Stimulated activated CD4-positive, alpha-beta T cell treated with anti-CD3 and anti-CD28 coated beads, Interleukin-2, amount 100 ng/mL, for 4 hours (primary cell): ENCODE data around the gene SUSD3.

Experiments
- DNase-seq: peaks from one replicate; pipeline ENCODE4 v3.0.0-alpha.2; 2020; ENCODE audit warnings: low read depth

SUSD3 gene

DNA sequence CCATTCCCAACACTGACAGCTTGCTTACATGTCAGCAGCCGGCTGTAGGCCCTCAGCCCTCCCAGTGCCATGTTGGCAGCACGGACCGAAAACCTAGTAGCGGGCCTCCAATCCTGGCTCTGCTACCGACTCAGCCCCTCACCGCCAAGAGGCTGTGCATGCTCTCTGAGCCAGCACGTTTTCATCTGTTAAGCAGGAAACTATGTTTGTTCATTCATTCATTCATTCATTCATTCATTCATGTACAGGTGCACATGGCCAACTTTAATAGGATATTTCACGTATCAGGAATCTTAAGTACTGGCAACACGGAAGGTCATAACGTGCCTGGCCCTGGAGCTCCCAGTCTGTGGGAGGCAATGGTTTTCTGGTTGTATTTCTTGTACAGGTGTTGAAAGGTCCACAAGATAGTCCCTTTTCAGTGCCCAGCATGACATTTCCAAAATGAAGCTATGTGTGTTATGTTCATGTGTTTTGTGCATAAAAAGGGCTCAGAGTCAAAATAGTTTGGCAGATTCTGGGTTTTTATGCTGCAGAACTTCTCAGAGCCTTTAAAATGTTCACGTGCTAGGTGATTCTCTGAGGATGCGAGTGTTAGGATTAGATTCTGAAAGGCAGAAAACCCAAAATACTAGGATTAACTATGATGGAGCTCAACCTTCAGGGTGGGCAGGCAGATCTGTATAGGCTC lies 17.7 kb downstream of the SUSD3 start:
- DNase-seq, result no peak

DNA sequence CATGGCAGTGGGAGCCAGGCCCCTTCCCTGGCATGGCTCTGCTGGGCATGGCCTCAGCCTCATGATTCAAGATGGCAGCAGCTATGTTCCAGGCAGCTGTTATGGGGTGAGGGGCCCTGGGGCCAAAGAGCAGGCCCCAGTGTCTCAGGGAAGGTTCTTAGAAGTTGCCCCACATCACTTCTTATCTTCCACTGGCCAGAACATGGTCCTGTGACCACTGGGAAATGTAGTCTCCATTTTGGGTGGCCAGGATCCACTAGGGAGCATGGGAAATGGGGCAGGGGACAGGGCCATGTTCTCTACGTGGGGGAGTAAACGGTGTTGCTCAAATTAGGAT lies 18.3 kb downstream of the SUSD3 start:
- no peak for DNase-seq

GRCh38 chr9:93077367-93077766 lies 18.9 kb downstream of the SUSD3 start:
- no peak for DNase-seq

DNA sequence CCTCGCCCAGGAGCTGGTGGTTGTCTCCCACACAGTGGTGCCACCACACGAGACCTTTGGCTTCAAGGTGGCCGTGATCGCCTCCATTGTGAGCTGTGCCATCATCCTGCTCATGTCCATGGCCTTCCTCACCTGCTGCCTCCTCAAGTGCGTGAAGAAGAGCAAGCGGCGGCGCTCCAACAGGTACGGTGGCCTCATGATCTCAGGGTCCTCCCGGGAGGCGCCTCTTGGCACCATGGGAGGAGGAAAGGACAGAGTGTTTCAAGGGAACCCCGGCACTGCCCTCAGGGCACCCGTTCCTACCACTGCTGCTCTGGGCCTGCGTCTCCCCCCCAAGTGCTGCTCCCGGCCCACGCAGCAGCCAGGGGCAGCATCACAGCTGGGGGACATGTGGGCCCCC lies 19.3 kb downstream of the SUSD3 start:
- DNase-seq, result no peak

GRCh38 chr9:93079371-93079770 lies 20.9 kb downstream of the SUSD3 start:
- no peak for DNase-seq

- no peak for DNase-seq
These were observed 21.9 kb downstream of the SUSD3 start for GRCh38 chr9:93080406-93080805.

GRCh38 chr9:93081081-93081529 lies 22.6 kb downstream of the SUSD3 start:
- DNase-seq, result no peak

DNA sequence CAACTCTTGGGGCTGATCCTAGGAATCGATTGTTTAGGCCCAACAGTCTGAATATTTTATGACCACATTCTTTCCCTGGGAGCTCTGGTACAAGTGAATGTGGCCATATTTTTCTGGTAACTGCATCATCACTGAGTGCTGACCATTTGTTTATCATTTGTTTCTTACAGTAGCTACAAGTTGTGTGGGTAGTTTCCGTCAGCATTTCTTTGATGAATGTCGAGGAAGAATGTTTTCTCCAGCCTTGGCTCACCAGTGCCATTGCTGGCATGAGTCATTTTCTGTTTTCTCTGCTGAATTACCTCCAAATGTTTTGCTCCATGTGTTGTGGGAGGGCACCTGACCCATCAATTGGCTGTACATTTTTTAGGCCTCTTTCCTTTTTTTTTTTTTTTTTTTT lies 23.4 kb downstream of the SUSD3 start:
- DNase-seq, result no peak

DNA sequence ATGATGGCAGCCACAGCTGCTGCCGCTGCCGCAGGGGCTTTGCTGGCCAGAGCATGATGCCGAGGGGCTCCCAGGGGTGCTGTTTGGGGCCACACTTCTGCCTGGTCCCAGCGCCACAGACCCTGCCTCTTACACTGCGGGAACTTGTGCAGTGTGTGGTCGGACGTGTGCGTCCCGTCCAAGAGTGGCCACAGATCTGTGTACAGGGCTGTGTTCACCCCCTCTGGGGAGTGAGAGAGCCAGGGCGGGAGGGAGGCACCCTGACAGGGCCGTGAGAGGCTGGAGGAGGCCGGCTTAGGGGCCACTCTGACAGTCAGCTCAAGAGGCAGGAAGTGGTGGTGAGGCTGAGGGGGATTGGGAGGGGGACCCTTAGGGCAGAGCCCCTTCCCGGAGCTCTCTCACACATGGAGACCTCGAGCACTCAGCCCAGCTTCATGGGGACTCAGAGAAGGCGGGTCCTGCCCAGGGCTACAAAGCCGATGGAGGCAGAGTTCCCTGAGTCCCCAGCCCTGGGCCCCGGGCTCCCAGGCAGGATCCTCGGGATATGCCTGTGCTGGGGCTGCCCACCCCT lies 24.4 kb downstream of the SUSD3 start:
- DNase-seq, result no peak

- no peak for DNase-seq
These were observed 25.3 kb downstream of the SUSD3 start for GRCh38 chr9:93083592-93084470.

- no peak for DNase-seq
These were observed 26.0 kb downstream of the SUSD3 start for GRCh38 chr9:93084471-93084881.

DNA sequence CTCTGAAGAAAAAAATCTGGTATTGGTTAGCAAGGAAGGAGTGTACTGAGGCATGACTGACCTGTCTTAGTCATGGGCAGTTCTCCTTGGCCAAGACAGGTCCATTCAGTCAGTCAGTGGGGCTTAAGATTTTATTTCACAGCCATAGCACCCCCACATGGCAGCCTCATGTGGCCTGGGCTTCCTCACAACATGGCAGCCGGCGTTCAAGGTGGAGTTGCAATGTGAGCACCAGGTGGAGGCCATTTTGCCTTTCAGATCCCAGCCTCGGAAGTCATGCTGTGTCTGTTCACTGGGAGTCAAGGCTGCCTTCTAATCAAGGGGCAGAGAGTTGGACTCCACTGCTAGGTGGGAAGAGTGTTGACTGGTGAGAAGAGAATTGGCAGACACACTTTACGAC lies 27.2 kb downstream of the SUSD3 start:
- DNase-seq, result no peak

- no peak for DNase-seq
These were observed 28.1 kb downstream of the SUSD3 start for GRCh38 chr9:93086447-93087224.

GRCh38 chr9:93087971-93088655 lies 29.6 kb downstream of the SUSD3 start:
- no peak for DNase-seq

- no peak for DNase-seq
These were observed 30.1 kb downstream of the SUSD3 start for GRCh38 chr9:93088656-93089015.

- no peak for DNase-seq
These were observed 30.5 kb downstream of the SUSD3 start for GRCh38 chr9:93089024-93089423.

DNA sequence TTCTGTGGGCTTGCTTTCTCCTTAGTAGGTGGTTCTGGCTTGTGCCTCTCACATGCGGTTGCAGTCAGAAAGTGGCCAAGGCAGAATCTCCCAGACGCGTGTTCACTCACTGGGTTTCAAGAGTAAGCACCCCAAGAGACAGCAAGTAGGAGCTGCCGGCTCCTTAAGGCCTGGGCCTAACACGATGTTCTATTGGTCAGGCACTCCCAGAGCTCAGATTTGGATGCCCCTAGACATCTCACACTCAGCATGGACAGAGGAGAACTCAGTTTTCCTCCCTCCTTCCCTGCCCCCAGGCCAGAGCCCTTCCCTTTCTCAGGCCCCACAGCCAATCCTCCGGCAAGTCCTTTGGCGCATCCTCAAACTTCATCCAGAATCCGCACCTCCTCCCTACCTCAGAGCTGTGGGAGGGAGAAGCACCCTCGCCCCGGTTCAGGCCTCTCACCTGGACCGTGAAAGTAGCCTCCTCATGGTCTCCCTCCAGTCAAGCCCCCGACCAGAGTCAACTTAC lies 31.0 kb downstream of the SUSD3 start:
- DNase-seq, result no peak

- DNase-seq, result no peak
These were observed 31.7 kb downstream of the SUSD3 start for GRCh38 chr9:93090091-93090655.

- no peak for DNase-seq
These were observed 32.6 kb downstream of the SUSD3 start for GRCh38 chr9:93091056-93091452.

DNA sequence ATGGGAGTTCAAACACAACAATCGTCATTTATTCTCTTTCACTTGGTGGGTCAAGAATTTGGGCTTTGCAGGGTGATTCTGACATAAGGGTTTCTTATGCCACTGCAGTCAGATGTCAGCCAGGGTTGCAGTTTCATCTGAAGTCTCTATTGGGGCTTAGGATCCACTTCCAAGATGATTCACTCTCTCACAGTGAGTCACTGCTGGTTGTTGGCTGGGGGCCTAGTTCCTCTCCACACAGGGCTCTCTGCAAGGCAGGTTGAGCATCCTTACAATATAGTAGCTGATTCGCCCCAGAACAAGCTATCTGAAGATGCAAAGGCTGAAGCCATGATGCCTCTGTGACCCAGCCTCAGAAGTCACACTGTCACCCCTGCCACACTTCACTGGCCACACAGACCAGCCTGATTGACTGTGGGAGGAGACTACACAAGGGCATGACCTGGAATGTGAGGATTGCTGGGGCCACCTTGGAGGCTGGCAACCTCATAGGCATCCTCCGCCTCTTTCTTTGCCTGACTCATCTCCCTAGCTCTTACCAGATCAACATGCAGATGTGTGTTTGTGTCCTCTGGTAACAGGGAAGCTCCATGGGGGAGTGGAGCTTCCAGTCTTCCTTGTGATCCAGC lies 33.1 kb downstream of the SUSD3 start:
- peak; percentile 52 for DNase-seq
